Measurements from ENCODE around the gene IFT52.

Gene IFT52

GRCh38 chr20:43655937-43656336 lies 65.2 kb downstream of the IFT52 start:
- H3K4me3 ChIP-seq: no peak overlapping the region
- no peaks in the 10 kb centered on the region for H3K36me3 ChIP-seq
- H3K27ac ChIP-seq: no peak overlapping the region
- peaks cover 0 to 11% (median 3%) of the 10 kb centered on the region in 4 donors for H3K4me1 ChIP-seq
- intact Hi-C loops (cut with DNase I; ENCODE audit: low total_unique reads): no loop called here
- no peaks in the 10 kb centered on the region for H3K27me3 ChIP-seq
- no peaks in the 10 kb centered on the region for H3K9me3 ChIP-seq
- no peak for DNase-seq
- TF ChIP-seq CTCF (IDR thresholded peaks at IDR 0.05): no peak

GRCh38 chr20:43658069-43658722 lies 67.5 kb downstream of the IFT52 start:
- no peak for TF ChIP-seq CTCF (IDR thresholded peaks at IDR 0.05)
- Histone ChIP-seq H3K4me1 (peaks cover 0 to 11% (median 3%) of the 10 kb centered on the region in 4 donors), H3K9me3 (no peaks in the 10 kb centered on the region), H3K36me3 (no peaks in the 10 kb centered on the region), H3K27me3 (peaks cover 0 to 2% of the 10 kb centered on the region in 2 donors), H3K4me3 (peak overlapping the region; percentile 58 to 76), H3K27ac (peak overlapping the region in 1 of 2 donors; percentile 50)
- peak in 1 of 2 donors; percentile 35 for DNase-seq
- intact Hi-C loops (cut with DNase I; ENCODE audit: low total_unique reads): no loop called here

GRCh38 chr20:43658723-43659419 lies 68.1 kb downstream of the IFT52 start:
- Histone ChIP-seq H3K9me3 (no peaks in the 10 kb centered on the region), H3K27ac (no peak overlapping the region), H3K36me3 (no peaks in the 10 kb centered on the region), H3K27me3 (peaks cover 0 to 3% of the 10 kb centered on the region in 2 donors), H3K4me3 (no peak overlapping the region), H3K4me1 (peaks cover 0 to 11% (median 3%) of the 10 kb centered on the region in 4 donors)
- intact Hi-C loops (cut with DNase I; ENCODE audit: low total_unique reads): no loop called here
- DNase-seq: no peak
- TF ChIP-seq CTCF (IDR thresholded peaks at IDR 0.05): no peak

- no peak overlapping the region for H3K4me3 ChIP-seq
- H3K9me3 ChIP-seq: no peaks in the 10 kb centered on the region
- TF ChIP-seq CTCF (IDR thresholded peaks at IDR 0.05): no peak
- no peak for DNase-seq
- intact Hi-C loops (cut with DNase I; ENCODE audit: low total_unique reads): no loop called here
- H3K36me3 ChIP-seq: no peaks in the 10 kb centered on the region
- peaks cover 0 to 34% of the 10 kb centered on the region in 2 donors for H3K27me3 ChIP-seq
- H3K4me1 ChIP-seq: peaks cover 0 to 16% (median 14%) of the 10 kb centered on the region in 4 donors
- H3K27ac ChIP-seq: no peak overlapping the region
Measured at GRCh38 chr20:43662943-43663655, 72.4 kb downstream of the IFT52 start.

GRCh38 chr20:43665466-43666176 lies 74.9 kb downstream of the IFT52 start:
- no peak for DNase-seq
- Histone ChIP-seq H3K9me3 (no peaks in the 10 kb centered on the region), H3K27me3 (peaks cover 0 to 59% of the 10 kb centered on the region in 2 donors), H3K27ac (no peak overlapping the region), H3K36me3 (no peaks in the 10 kb centered on the region), H3K4me3 (no peak overlapping the region), H3K4me1 (peaks cover 0 to 16% (median 13%) of the 10 kb centered on the region in 4 donors)
- intact Hi-C loops (cut with DNase I; ENCODE audit: low total_unique reads): no loop called here
- TF ChIP-seq CTCF (IDR thresholded peaks at IDR 0.05): no peak
